WTC11 (cell line): ENCODE measurements around the gene TCEA2. TPM values are rescaled to one million over a fixed set of nuclear protein-coding genes. Genes with fewer than 3 reads are reported as not detected.

Source experiments
- ATAC-seq: fragments of 200-7000 bp; cut with Tn5 transposase; 2 replicates; pipeline ENCODE4 v1.10.0; 2021; ENCODE audit warnings: mild to moderate bottlenecking, moderate library complexity
- CTCF ChIA-PET: fragments of 300-600 bp; sonication (Branson Sonifier 250); formaldehyde crosslinking; loops from one replicate; lab custom pipeline; 2021; ENCODE audit warnings: antibody characterized with exemption; lab: Charles Lee
- POLR2A ChIA-PET: fragments of 350-600 bp; sonication (Branson Sonifier 250); formaldehyde crosslinking; loops from one replicate; lab custom pipeline; 2021; ENCODE audit warnings: antibody characterized with exemption; lab: Charles Lee
- DNase-seq: peaks from one replicate; pipeline ENCODE4 v3.0.0; 2021; ENCODE audit warnings: low spot score
- H3K27ac Mint-ChIP-seq: 2 replicates; pipeline ENCODE4 v1.8.0; 2021; ENCODE audit warnings: mixed read lengths
- H3K27me3 Mint-ChIP-seq: 2 replicates; pipeline ENCODE4 v1.8.0; 2021; ENCODE audit warnings: low read depth, mild to moderate bottlenecking, moderate library complexity, mixed read lengths
- H3K36me3 Mint-ChIP-seq: 2 replicates; pipeline ENCODE4 v1.8.0; 2021; ENCODE audit warnings: mixed read lengths
- H3K4me1 Mint-ChIP-seq: 2 replicates; pipeline ENCODE4 v1.8.0; 2022; ENCODE audit warnings: mixed read lengths
- H3K4me3 Mint-ChIP-seq: 2 replicates; pipeline ENCODE4 v1.8.0; 2021; ENCODE audit warnings: mild to moderate bottlenecking, moderate library complexity, mixed read lengths
- H3K9me3 Mint-ChIP-seq: 2 replicates; pipeline ENCODE4 v1.8.0; 2021; ENCODE audit warnings: mixed read lengths
- ATF6 ChIP-seq: sonication (generic); formaldehyde crosslinking; IDR thresholded peaks from 2 replicates; pipeline ENCODE4 v1.8.1; 2023; ENCODE audit warnings: mild to moderate bottlenecking, missing genetic modification reagents
- FOXP1 ChIP-seq: sonication (generic); formaldehyde crosslinking; IDR thresholded peaks from 2 replicates; pipeline ENCODE4 v1.8.0; 2022; ENCODE audit warnings: missing genetic modification reagents, mild to moderate bottlenecking, moderate library complexity, borderline replicate concordance
- FOXP4 ChIP-seq: sonication (generic); formaldehyde crosslinking; IDR thresholded peaks from 2 replicates; pipeline ENCODE4 v1.8.0; 2022; ENCODE audit warnings: mild to moderate bottlenecking, missing genetic modification reagents
- GABPB1 ChIP-seq: sonication (generic); formaldehyde crosslinking; IDR thresholded peaks from 2 replicates; pipeline ENCODE4 v1.8.1; 2023; ENCODE audit warnings: mild to moderate bottlenecking, missing genetic modification reagents
- HMGXB4 ChIP-seq: sonication (generic); formaldehyde crosslinking; IDR thresholded peaks from 2 replicates; pipeline ENCODE4 v1.8.1; 2023; ENCODE audit warnings: mild to moderate bottlenecking, moderate library complexity, missing genetic modification reagents
- IRF2 ChIP-seq: sonication (generic); formaldehyde crosslinking; IDR thresholded peaks from 2 replicates; pipeline ENCODE4 v1.8.0; 2022; ENCODE audit warnings: low read depth, missing genetic modification reagents, borderline replicate concordance
- JUN ChIP-seq: sonication (generic); formaldehyde crosslinking; IDR thresholded peaks from 2 replicates; pipeline ENCODE4 v1.8.0; 2023; ENCODE audit warnings: mild to moderate bottlenecking, missing genetic modification reagents
- NR3C1 ChIP-seq: sonication (generic); formaldehyde crosslinking; conservative IDR thresholded peaks from 2 replicates; pipeline ENCODE4 v1.8.1; 2023; ENCODE audit warnings: low read depth, mild to moderate bottlenecking, missing genetic modification reagents
- ZBTB21 ChIP-seq: sonication (generic); formaldehyde crosslinking; IDR thresholded peaks from 2 replicates; pipeline ENCODE4 v1.8.1; 2023; ENCODE audit warnings: mild to moderate bottlenecking, missing genetic modification reagents, borderline replicate concordance
- ZMAT4 ChIP-seq: fragments of 250-450 bp; sonication (Bioruptor Pico); IDR thresholded peaks from 2 replicates; pipeline ENCODE4 v1.9.0; 2021; ENCODE audit warnings: mild to moderate bottlenecking
- ZNF121 ChIP-seq: sonication (generic); formaldehyde crosslinking; IDR thresholded peaks from 2 replicates; pipeline ENCODE4 v1.8.0; 2023; ENCODE audit warnings: missing genetic modification reagents
- ZNF138 ChIP-seq: sonication (generic); formaldehyde crosslinking; conservative IDR thresholded peaks from 2 replicates; pipeline ENCODE4 v1.8.1; 2022; ENCODE audit warnings: mild to moderate bottlenecking, moderate library complexity, missing genetic modification reagents
- ZNF317 ChIP-seq: sonication (generic); formaldehyde crosslinking; IDR thresholded peaks from 2 replicates; pipeline ENCODE4 v1.8.1; 2023; ENCODE audit warnings: low read depth, mild to moderate bottlenecking, moderate library complexity, missing genetic modification reagents, borderline replicate concordance
- total RNA-seq: library from RNA; stranded (reverse); gene quantifications from 3 replicates; pipeline ENCODE4 v1.2.3, GENCODE V29; 2021
- TF ChIP-seq, protein P1 (sequence below): sonication (generic); formaldehyde crosslinking; IDR thresholded peaks from 2 replicates; pipeline ENCODE4 v1.8.0; 2023; ENCODE audit warnings: mild to moderate bottlenecking, missing genetic modification reagents
- TF ChIP-seq, protein P2 (sequence below): sonication (generic); formaldehyde crosslinking; IDR thresholded peaks from 2 replicates; pipeline ENCODE4 v1.8.0; 2023; ENCODE audit warnings: missing genetic modification reagents, mild to moderate bottlenecking, borderline replicate concordance

TCEA2 gene
- total RNA-seq, 1 experiment from 2014 or later: 55.8 TPM

DNA sequence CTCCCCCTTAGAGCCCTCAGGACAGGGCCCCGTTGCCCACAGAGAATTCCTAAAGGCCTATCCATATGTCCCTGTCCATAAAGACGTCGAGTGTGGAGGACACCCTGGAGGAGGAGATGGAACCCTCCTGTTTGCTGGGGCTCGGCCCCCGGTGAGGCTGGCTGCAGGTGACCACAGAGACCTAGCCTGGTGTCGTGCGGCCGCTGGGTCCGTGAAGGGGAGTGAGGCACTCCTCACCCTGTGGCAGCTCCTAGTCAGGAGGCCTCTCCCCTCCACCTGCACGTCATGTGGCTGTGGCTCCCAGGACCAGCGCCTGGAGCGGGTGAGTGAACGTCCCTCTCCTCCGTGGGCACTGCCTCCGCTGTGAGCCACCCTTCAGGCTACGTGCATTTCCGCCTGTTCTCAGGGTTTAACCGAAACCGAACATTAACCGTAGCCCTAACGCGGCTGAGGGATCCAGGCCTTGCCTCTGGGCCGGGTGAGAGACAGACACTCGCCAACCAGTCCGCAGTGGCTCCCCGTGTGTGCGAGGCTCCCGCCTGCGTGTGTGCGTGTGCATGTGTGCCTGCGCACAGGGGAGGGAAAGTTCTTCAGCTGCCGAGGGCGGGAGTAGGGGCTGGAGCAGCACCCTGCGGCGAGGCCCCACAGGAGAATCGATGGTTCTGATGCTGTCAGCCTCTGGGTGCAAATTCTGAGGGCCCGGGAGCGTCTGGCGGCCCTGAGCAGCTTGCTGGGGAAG, 5.9 kb upstream of the TCEA2 start:
- ChIA-PET POLR2A (interaction anchor here (0.6 to 1.1 kb wide), 2 partner anchors 57 to 77 kb away, joined by 3 to 4 read pairs; no protein-coding TSS in a partner anchor), CTCF (interaction anchor here (0.6 to 2.9 kb wide), 33 partner anchors 7 to 561 kb away, joined by 3 to 40 read pairs (median 3); partner anchors contain the start of genes NPBWR2, OPRL1, PRPF6 and RGS19)
- H3K36me3 Mint-ChIP-seq: no peaks in the 10 kb centered on the region
- no peaks in the 10 kb centered on the region for H3K9me3 Mint-ChIP-seq
- ATAC-seq (no peak; the same call in 1 of the 2 replicates), DNase-seq (no peak)
- H3K27me3 Mint-ChIP-seq: peaks cover 5% of the 10 kb centered on the region
- TF ChIP-seq JUN (CRISPR knock-in tag): no peak
- 0 out of 2 replicates have a peak, but pooled peaks have one; percentile 1 for TF ChIP-seq HMGXB4 (CRISPR knock-in tag)
- TF ChIP-seq NR3C1: 0 out of 2 replicates have a peak, but pooled peaks have one; percentile 34
- 0 out of 2 replicates have a peak, but pooled peaks have one; percentile 41 for TF ChIP-seq ZNF138 (CRISPR knock-in tag)
- no peak for TF ChIP-seq ATF6 (CRISPR knock-in tag)
- peak; percentile 14; the same call in 1 of the 2 replicates for TF ChIP-seq FOXP1 (CRISPR knock-in tag)
- TF ChIP-seq FOXP4 (CRISPR knock-in tag): peak; percentile 41
- no peak for TF ChIP-seq ZNF121 (CRISPR knock-in tag)
- peak; percentile 46; the same call in 1 of the 2 replicates for TF ChIP-seq ZBTB21
- H3K27ac Mint-ChIP-seq: no peak overlapping the region
- H3K4me1 Mint-ChIP-seq: peaks cover 23% of the 10 kb centered on the region
- no peak overlapping the region for H3K4me3 Mint-ChIP-seq

DNA sequence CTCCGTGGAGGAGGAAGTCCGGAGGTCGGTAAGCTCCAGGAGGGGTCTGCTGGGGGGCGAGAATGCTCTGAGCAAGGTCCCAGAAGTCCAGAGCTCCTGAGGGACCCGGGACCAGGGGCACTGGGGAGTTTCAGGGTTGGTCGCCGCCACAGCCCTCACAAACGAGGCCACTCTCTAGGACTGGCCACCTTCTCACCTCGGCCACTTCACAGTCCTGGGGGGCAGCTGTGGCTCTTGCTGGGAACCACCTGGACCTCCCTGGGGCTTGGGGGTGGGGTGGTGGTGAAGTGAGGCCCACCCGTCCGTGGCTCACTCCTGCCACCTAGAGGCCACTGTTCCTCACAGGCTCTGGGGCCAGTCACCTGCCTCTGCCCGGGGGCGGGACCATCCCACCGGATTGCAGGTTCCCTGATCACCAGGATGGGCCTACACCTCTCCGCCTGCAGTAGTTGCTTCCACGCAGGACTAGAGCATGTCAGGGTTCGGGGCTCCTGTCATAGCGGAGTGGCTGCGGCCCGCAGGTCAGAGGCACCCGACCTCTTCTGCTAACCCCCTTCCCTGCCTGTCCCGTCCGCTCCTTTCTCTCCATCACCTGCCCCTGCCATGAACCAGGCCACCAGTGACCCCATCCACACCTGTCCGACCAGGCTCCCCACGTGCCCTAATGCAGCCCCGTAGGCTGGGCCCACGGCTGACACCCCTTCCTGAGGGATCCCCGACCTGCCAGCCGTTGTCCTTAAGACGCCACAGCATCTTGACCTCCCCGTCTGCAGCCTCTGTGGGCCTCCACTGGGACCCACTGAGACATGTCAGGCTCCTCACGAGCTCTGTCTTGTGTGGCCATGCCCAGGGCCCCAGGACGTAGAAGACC, 5.1 kb upstream of the TCEA2 start:
- ATAC-seq: peak; percentile 77
- Mint-ChIP-seq H3K27ac (no peak overlapping the region), H3K9me3 (no peaks in the 10 kb centered on the region), H3K36me3 (no peaks in the 10 kb centered on the region), H3K4me1 (peaks cover 27% of the 10 kb centered on the region), H3K4me3 (no peak overlapping the region), H3K27me3 (peaks cover 5% of the 10 kb centered on the region)
- CTCF ChIA-PET: interaction anchor here (0.6 to 2.9 kb wide), 34 partner anchors 8 to 562 kb away, joined by 3 to 40 read pairs (median 3); partner anchors contain the start of genes NPBWR2, OPRL1, PRPF6 and RGS19
- POLR2A ChIA-PET: interaction anchor here (0.6 to 1.1 kb wide), 2 partner anchors 58 to 77 kb away, joined by 3 to 4 read pairs; no protein-coding TSS in a partner anchor
- DNase-seq: peak; percentile 94
- TF ChIP-seq, protein P1, sequence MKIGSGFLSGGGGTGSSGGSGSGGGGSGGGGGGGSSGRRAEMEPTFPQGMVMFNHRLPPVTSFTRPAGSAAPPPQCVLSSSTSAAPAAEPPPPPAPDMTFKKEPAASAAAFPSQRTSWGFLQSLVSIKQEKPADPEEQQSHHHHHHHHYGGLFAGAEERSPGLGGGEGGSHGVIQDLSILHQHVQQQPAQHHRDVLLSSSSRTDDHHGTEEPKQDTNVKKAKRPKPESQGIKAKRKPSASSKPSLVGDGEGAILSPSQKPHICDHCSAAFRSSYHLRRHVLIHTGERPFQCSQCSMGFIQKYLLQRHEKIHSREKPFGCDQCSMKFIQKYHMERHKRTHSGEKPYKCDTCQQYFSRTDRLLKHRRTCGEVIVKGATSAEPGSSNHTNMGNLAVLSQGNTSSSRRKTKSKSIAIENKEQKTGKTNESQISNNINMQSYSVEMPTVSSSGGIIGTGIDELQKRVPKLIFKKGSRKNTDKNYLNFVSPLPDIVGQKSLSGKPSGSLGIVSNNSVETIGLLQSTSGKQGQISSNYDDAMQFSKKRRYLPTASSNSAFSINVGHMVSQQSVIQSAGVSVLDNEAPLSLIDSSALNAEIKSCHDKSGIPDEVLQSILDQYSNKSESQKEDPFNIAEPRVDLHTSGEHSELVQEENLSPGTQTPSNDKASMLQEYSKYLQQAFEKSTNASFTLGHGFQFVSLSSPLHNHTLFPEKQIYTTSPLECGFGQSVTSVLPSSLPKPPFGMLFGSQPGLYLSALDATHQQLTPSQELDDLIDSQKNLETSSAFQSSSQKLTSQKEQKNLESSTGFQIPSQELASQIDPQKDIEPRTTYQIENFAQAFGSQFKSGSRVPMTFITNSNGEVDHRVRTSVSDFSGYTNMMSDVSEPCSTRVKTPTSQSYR (CRISPR knock-in tag): no peak
- TF ChIP-seq ZMAT4 (CRISPR knock-in tag) (no peak), ZNF317 (no peak), IRF2 (CRISPR knock-in tag) (no peak), GABPB1 (CRISPR knock-in tag) (peak; percentile 40)
- TF ChIP-seq, protein P2, sequence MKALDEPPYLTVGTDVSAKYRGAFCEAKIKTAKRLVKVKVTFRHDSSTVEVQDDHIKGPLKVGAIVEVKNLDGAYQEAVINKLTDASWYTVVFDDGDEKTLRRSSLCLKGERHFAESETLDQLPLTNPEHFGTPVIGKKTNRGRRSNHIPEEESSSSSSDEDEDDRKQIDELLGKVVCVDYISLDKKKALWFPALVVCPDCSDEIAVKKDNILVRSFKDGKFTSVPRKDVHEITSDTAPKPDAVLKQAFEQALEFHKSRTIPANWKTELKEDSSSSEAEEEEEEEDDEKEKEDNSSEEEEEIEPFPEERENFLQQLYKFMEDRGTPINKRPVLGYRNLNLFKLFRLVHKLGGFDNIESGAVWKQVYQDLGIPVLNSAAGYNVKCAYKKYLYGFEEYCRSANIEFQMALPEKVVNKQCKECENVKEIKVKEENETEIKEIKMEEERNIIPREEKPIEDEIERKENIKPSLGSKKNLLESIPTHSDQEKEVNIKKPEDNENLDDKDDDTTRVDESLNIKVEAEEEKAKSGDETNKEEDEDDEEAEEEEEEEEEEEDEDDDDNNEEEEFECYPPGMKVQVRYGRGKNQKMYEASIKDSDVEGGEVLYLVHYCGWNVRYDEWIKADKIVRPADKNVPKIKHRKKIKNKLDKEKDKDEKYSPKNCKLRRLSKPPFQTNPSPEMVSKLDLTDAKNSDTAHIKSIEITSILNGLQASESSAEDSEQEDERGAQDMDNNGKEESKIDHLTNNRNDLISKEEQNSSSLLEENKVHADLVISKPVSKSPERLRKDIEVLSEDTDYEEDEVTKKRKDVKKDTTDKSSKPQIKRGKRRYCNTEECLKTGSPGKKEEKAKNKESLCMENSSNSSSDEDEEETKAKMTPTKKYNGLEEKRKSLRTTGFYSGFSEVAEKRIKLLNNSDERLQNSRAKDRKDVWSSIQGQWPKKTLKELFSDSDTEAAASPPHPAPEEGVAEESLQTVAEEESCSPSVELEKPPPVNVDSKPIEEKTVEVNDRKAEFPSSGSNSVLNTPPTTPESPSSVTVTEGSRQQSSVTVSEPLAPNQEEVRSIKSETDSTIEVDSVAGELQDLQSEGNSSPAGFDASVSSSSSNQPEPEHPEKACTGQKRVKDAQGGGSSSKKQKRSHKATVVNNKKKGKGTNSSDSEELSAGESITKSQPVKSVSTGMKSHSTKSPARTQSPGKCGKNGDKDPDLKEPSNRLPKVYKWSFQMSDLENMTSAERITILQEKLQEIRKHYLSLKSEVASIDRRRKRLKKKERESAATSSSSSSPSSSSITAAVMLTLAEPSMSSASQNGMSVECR (CRISPR knock-in tag): 0 out of 2 replicates have a peak, but pooled peaks have one; percentile 37
